GM23338 (cell line): ENCODE results near the gene MRPL27. TPM values are rescaled to one million over a fixed set of nuclear protein-coding genes. Genes with fewer than 3 reads are reported as not detected.
A peak's percentile ranks its signal among the peaks of the same experiment; 100 is the strongest.

Source experiments
- ATAC-seq: fragments of 200-7000 bp; cut with Tn5 transposase; 3 replicates; pipeline ENCODE4 v1.9.1; 2020
- DNase-seq: peaks from one replicate; pipeline ENCODE4 v3.0.0-alpha.2; 2015; ENCODE audit warnings: low spot score
- H2AFZ ChIP-seq: fragments of 200-600 bp; sonication (generic); 2 replicates; pipeline ENCODE4 v1.8.0; 2016; ENCODE audit warnings: antibody characterized with exemption, mild to moderate bottlenecking, moderate library complexity
- H3F3A ChIP-seq: fragments of 200-600 bp; sonication (generic); replicated peaks from 2 replicates; pipeline ENCODE4 v1.8.0; 2017; ENCODE audit warnings: antibody characterized with exemption, mixed run types, low read depth
- H3K27ac ChIP-seq: fragments of 200-600 bp; sonication (generic); 2 replicates; pipeline ENCODE4 v1.6.1; 2016; ENCODE audit warnings: low read depth
- H3K27me3 ChIP-seq: fragments of 200-600 bp; sonication (generic); 2 replicates; pipeline ENCODE4 v1.8.0; 2016; ENCODE audit warnings: mild to moderate bottlenecking, mixed run types, moderate library complexity; ENCODE audit not compliant: insufficient read depth
- H3K36me3 ChIP-seq: fragments of 200-600 bp; sonication (generic); 2 replicates; pipeline ENCODE4 v1.8.0; 2016; ENCODE audit warnings: mild to moderate bottlenecking; ENCODE audit not compliant: insufficient read depth
- H3K4me1 ChIP-seq: fragments of 200-600 bp; sonication (generic); 2 replicates; pipeline ENCODE4 v1.8.0; 2016; ENCODE audit warnings: mild to moderate bottlenecking, moderate library complexity; ENCODE audit not compliant: insufficient read depth
- H3K4me2 ChIP-seq: fragments of 200-600 bp; sonication (generic); 2 replicates; pipeline ENCODE4 v1.7.1; 2017; ENCODE audit warnings: mixed run types
- H3K4me3 ChIP-seq: fragments of 200-600 bp; sonication (generic); 2 replicates; pipeline ENCODE4 v1.6.1; 2016; ENCODE audit warnings: mixed run types
- H3K79me2 ChIP-seq: fragments of 200-600 bp; sonication (generic); replicated peaks from 2 replicates; pipeline ENCODE4 v1.8.0; 2017; ENCODE audit warnings: mild to moderate bottlenecking; ENCODE audit not compliant: insufficient read depth
- H3K9me2 ChIP-seq: fragments of 200-600 bp; sonication (generic); 2 replicates; pipeline ENCODE4 v1.8.0; 2017; ENCODE audit not compliant: insufficient read depth
- H4K20me1 ChIP-seq: fragments of 200-600 bp; sonication (generic); replicated peaks from 2 replicates; pipeline ENCODE4 v1.8.0; 2017; ENCODE audit warnings: mild to moderate bottlenecking; ENCODE audit not compliant: insufficient read depth
- H3K27ac Mint-ChIP-seq: 2 replicates; pipeline ENCODE4 v1.8.0; 2020; ENCODE audit warnings: inconsistent platforms, mild to moderate bottlenecking, moderate library complexity, mixed read lengths
- H3K27me3 Mint-ChIP-seq: 3 replicates; pipeline ENCODE4 v1.8.0; 2022; ENCODE audit warnings: low read depth, mild to moderate bottlenecking, moderate library complexity, mixed read lengths, inconsistent platforms; ENCODE audit not compliant: insufficient read depth, poor library complexity
- H3K36me3 Mint-ChIP-seq: 3 replicates; pipeline ENCODE4 v1.8.0; 2021; ENCODE audit warnings: low read depth, mild to moderate bottlenecking, inconsistent platforms, moderate library complexity, mixed read lengths
- H3K4me1 Mint-ChIP-seq: 3 replicates; pipeline ENCODE4 v1.8.0; 2020; ENCODE audit warnings: mild to moderate bottlenecking, inconsistent platforms, mixed read lengths
- H3K4me3 Mint-ChIP-seq: 3 replicates; pipeline ENCODE4 v1.8.0; 2021; ENCODE audit warnings: moderate library complexity, mild to moderate bottlenecking, inconsistent platforms, mixed read lengths
- H3K9me3 Mint-ChIP-seq: 3 replicates; pipeline ENCODE4 v1.8.0; 2020; ENCODE audit warnings: moderate library complexity, mild to moderate bottlenecking, inconsistent platforms, mixed read lengths
- EZH2 ChIP-seq: fragments of 200-600 bp; sonication (generic); IDR thresholded peaks from one replicate; pipeline ENCODE4 v1.8.0; 2017; ENCODE audit warnings: antibody characterized with exemption, mild to moderate bottlenecking, low read depth; ENCODE audit not compliant: unreplicated experiment
- EZH2phosphoT487 ChIP-seq: fragments of 200-600 bp; sonication (generic); IDR thresholded peaks from one replicate; pipeline ENCODE4 v1.8.1; 2018; ENCODE audit warnings: antibody characterized with exemption; ENCODE audit not compliant: unreplicated experiment
- JUNB ChIP-seq: IDR thresholded peaks from one replicate; pipeline ENCODE4 v1.6.1; 2016; ENCODE audit warnings: antibody characterized with exemption; ENCODE audit not compliant: unreplicated experiment
- REST ChIP-seq: IDR thresholded peaks from one replicate; pipeline ENCODE4 v1.6.1; 2018; ENCODE audit warnings: antibody characterized with exemption; ENCODE audit not compliant: unreplicated experiment
- STAT1 ChIP-seq: IDR thresholded peaks from one replicate; pipeline ENCODE4 v1.6.1; 2016; ENCODE audit warnings: antibody characterized with exemption; ENCODE audit not compliant: unreplicated experiment
- ZNF114 ChIP-seq: fragments of 250-450 bp; sonication (Bioruptor Pico); IDR thresholded peaks from 2 replicates; pipeline ENCODE4 v1.5.0; 2020; ENCODE audit warnings: mild to moderate bottlenecking, moderate library complexity
- ZNF331 ChIP-seq: fragments of 250-450 bp; sonication (Bioruptor Pico); IDR thresholded peaks from 2 replicates; pipeline ENCODE4 v1.5.0; 2020; ENCODE audit warnings: low read depth, mild to moderate bottlenecking, moderate library complexity
- ZNF462 ChIP-seq: fragments of 250-450 bp; sonication (Bioruptor Pico); IDR thresholded peaks from 2 replicates; pipeline ENCODE4 v1.5.0; 2020; ENCODE audit warnings: mild to moderate bottlenecking, moderate library complexity
- polyA plus RNA-seq: library from polyadenylated mRNA; unstranded; fragments of >200 nt; fragmentation: Nextera tagmentation; extraction: Ambion mirVana; gene quantifications from 2 replicates; pipeline ENCODE4 v1.2.1, GENCODE V29; 2016
- total RNA-seq: library from RNA; depleted of rRNA; stranded (reverse); fragments of >200 nt; shearing (Covaris generic); gene quantifications from 2 replicates; pipeline ENCODE4 v1.2.3, GENCODE V29; 2014

MRPL27 gene
- total and polyA plus RNA-seq, 2 experiments from 2014 or later = 74.3 to 227 TPM

- Histone ChIP-seq H3K27me3 (no peaks in the 10 kb centered on the region), H3K4me2 (peak overlapping the region; percentile 73), H3K9me2 (no peaks in the 10 kb centered on the region), H3K36me3 (0 out of 2 replicates have a peak, but pooled peaks cover 4% of the 10 kb centered on the region), H3K27ac (no peak overlapping the region), H3F3A (no peaks in the 10 kb centered on the region), H2AFZ (no peak overlapping the region), H3K79me2 (no peaks in the 10 kb centered on the region), H4K20me1 (peaks cover 2% of the 10 kb centered on the region), H3K4me3 (peak overlapping the region; percentile 31; the same call in 1 of the 2 replicates), H3K4me1 (peaks cover 19% of the 10 kb centered on the region)
- DNase-seq (peak; percentile 97), ATAC-seq (peak; percentile 93)
- H3K27me3 Mint-ChIP-seq = peaks cover 12% of the 10 kb centered on the region
- H3K4me3 Mint-ChIP-seq = peak overlapping the region; percentile 52
- no peaks in the 10 kb centered on the region; the same call in 2 of the 3 replicates for H3K9me3 Mint-ChIP-seq
- no peak for TF ChIP-seq JUNB
- no peak for TF ChIP-seq REST
- no peak for TF ChIP-seq ZNF331
- TF ChIP-seq ZNF462 (CRISPR knock-in tag) = no peak
- TF ChIP-seq EZH2 = no peak
- no peak for TF ChIP-seq ZNF114 (CRISPR knock-in tag)
- TF ChIP-seq EZH2phosphoT487 = no peak
- no peak for TF ChIP-seq STAT1
- H3K27ac Mint-ChIP-seq = no peak overlapping the region
- peaks cover 35% of the 10 kb centered on the region for H3K4me1 Mint-ChIP-seq
- peaks cover 25% of the 10 kb centered on the region for H3K36me3 Mint-ChIP-seq
Measured at GRCh38 chr17:50363217-50364060, 9.5 kb downstream of the MRPL27 start.
